HG02884 (cell line): Measurements from ENCODE around the gene ZC3H6.

Experiments
- ATAC-seq: cut with Tn5 transposase; IDR thresholded peaks from one replicate; pipeline ENCODE4 v1.9.1; 2021; ENCODE audit warnings: mild to moderate bottlenecking, moderate library complexity; ENCODE audit not compliant: unreplicated experiment

Gene ZC3H6

GRCh38 chr2:112275311-112275886 lies at the start of gene ZC3H6:
Gene ZC3H6, plus strand, starts transcription at chr2:112275597. Its CDS starts 398 bp downstream, at chr2:112275995.
- peak; percentile 90 for ATAC-seq

- no peak for ATAC-seq
These were observed 46.0 kb upstream of the ZC3H6 start for GRCh38 chr2:112229348-112229747.

- ATAC-seq = no peak
These were observed 45.0 kb upstream of the ZC3H6 start for GRCh38 chr2:112230371-112230770.

DNA sequence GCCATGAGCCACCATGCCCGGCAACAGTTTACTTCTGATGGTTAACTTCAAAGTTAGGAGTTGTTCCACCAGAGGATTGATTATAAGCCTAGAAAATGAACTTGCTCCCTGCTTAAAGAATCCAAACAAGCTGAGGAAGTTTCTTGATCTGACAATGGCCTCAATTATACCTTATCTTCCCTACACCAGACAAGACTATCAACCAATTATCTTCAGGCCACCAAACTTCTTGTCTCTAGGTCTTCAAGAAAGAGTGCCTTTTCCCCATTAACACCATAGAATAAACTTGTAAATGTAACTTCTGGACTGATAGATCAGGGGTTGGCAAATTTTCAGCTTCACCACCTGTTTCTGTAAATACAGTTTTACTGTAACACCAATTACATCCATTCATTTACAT lies 35.5 kb upstream of the ZC3H6 start:
- ATAC-seq = no peak

- no peak for ATAC-seq
These were observed 33.0 kb upstream of the ZC3H6 start for GRCh38 chr2:112242384-112242783.

DNA sequence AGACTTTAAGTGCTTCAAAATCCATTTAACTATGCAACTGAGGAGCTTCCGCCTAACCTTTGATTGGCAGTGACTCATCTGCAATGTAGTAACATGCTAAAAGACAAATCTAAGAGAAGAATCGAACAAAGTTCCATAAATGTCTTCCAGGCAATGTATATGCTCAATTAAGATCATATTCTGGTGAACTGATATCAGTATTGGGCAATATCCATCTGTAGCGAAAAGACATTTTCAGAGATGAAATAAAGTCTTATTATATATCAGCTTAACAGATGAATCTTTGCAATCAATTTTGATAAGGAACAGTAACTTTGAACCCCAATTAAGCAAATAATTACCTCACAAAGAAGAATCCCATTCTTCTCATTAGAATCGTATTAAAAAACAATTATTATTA lies 32.2 kb upstream of the ZC3H6 start:
- no peak for ATAC-seq

DNA sequence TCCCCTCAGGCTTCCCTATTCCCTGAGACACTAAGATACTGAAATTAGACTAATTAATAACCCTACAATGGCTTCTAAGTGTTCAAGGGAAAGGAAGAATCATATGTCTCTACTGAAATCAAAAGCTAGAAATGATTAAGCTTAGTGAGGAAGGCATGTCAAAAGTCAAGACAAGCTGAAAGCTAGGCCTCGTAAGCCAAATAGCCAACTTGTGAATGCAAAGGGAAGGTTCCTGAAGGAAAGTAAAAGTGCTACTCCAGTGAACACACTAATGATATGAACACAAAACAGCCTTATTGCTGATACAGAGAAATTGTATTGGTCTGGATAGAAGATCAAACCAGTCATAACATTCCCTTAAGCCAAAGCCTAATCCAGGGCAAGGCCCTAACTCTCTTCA lies 30.5 kb upstream of the ZC3H6 start:
- ATAC-seq = no peak

- no peak for ATAC-seq
These were observed 24.1 kb upstream of the ZC3H6 start for GRCh38 chr2:112251271-112251670.

GRCh38 chr2:112253261-112253815 lies 22.1 kb upstream of the ZC3H6 start:
- no peak for ATAC-seq

DNA sequence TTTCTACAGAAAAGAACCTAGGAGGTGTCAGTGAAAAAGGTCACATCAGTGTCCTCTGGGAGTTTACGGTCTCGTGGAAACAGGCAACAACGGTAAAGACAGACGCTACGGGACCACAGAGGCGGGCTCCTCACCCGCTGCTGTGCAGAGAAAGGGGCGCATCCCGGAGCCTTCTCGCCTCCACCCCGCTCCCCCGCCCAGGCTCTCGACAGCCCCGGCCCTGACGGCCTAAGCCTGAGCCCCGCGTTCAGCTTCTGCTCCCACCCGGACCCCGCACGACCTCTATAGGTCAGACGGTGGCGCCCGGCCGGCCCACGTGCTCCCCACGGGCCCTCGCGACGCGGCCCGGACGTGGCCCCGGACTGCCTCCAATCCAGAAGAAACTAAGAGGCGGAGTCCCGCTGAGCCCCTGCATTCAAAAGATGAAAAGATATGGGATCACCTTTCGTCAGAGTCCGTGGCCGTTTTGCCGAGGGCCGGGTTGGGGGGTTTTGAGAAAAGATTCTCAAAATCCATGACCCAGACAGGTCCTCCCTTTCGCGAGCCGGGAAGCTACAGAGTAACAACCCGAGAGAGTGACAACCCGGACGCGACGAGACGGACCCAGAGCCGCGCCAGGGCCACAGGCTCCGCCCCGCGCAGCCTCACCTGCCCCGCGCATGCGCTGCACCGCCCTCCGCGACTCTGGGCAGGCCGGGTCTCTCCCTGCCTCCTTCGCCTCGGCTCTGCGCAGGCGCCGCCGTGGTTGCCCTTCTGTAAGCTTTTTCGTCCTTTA lies 20.7 kb upstream of the ZC3H6 start, which contains the start of gene ZC3H8:
TSS of gene ZC3H8 (minus strand) at position 577 of the 775 bp plus-strand sequence. CDS start at position 516, 61 bp downstream.
- peak; percentile 87 for ATAC-seq

DNA sequence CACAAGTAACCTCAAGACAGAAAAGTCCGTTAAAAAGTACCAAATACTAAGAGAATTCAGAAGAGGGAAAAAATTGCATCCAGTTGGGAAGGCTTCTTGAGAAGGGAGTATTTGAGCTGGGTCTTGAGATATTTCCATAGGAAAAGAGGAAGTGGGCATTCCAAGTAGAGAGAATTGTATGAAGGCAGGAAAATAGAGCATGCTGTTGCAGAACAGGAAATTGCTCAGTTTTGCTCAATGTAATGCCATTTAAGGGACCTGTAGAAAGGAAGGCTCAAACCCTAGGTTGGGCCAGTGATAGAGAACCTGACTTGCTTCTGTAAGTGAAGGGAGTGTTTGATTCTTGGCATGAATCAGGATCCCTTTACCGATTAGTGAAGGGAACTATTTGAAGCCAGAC lies 19.5 kb upstream of the ZC3H6 start:
- no peak for ATAC-seq

- no peak for ATAC-seq
These were observed 18.7 kb upstream of the ZC3H6 start for GRCh38 chr2:112256654-112257053.

DNA sequence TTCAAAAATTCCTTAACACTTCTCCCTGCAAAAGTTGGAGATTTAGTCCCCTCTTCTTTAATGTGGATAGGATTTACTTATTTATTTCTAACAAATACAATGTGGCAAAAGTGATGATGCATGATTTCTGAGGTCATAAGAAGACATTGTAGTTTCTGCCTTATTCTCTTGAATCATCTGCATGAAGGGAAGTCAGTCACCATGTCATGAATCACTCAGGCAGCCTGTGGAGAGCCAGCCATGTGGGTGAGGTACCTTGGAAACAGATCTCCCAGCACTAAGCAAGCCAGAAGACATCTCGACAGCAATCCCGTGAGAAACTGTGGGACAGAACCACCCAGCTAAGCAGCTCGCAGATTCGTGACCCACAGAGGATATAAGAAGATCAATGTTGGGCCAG lies 17.8 kb upstream of the ZC3H6 start:
- no peak for ATAC-seq

GRCh38 chr2:112259509-112260294 lies 15.7 kb upstream of the ZC3H6 start:
- no peak for ATAC-seq

GRCh38 chr2:112260295-112260625 lies 15.1 kb upstream of the ZC3H6 start:
- ATAC-seq = no peak

- ATAC-seq = no peak
These were observed 12.5 kb upstream of the ZC3H6 start for GRCh38 chr2:112262876-112263275.

- ATAC-seq = no peak
These were observed 6.8 kb upstream of the ZC3H6 start for GRCh38 chr2:112268547-112268946.

- no peak for ATAC-seq
These were observed 2.7 kb upstream of the ZC3H6 start for GRCh38 chr2:112272669-112273068.

- no peak for ATAC-seq
These were observed 2.0 kb upstream of the ZC3H6 start for GRCh38 chr2:112273349-112273748.

DNA sequence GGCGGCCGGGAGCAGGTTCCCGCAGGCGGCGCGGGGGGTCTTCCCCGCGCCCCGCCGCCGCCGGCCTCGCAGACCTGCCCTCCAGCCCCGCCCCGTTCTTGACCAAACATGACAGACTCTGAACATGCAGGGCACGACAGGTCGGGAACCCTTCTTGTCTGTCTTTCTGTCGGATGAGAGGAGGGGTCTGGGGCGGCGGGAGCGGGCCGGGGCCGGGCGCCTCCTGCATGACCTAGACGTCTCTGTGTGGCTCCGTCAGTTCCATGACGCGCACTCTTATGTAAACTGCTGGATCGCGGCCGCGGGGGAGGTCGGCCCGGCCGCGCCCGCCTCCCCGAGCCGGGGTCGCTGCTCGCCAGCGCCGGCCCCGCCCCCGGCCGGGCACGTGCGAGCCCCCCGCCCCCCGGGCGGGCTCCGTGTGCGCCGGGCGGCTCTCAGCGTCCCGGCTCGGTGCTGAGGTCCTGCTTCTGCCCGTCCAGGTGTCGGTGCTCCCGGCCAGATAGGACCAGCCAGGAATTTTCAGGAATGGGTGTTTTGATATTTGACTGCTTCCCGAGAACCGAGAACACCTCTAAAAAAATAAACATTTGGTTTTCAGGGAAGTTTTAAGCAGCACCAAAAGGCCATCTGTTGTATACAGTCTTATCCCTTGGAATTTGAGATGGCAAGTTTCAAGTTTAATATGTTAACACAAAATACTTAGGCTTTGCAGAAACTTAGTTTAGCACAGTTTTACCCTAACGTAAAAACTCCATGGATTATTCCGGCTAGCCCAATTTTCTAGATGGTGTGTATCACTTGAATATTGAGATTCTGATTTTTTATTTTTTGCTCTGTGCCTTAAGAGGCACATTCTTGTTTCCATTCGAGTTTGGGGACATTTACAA lies 733 bp downstream of the ZC3H6 start:
- ATAC-seq = peak; percentile 45

GRCh38 chr2:112276954-112277353 lies 1.6 kb downstream of the ZC3H6 start:
- ATAC-seq = no peak
